Neural cell (in vitro differentiated cells): ENCODE results near the gene OTUB1. TPM values are rescaled to one million over a fixed set of nuclear protein-coding genes. Genes with fewer than 3 reads are reported as not detected.
A peak's percentile ranks its signal among the peaks of the same experiment; 100 is the strongest.

ENCODE experiments used
- H2AFZ ChIP-seq: fragments of 200-600, 300-800 bp; sonication (generic), shearing (Covaris generic); 2 replicates; pipeline ENCODE4 v1.6.0; 2014; ENCODE audit warnings: low read depth, mild to moderate bottlenecking, antibody characterized with exemption, low read length, moderate library complexity
- H3F3A ChIP-seq: fragments of 200-600 bp; shearing (Covaris generic); 2 replicates; pipeline ENCODE4 v1.6.1; 2016; ENCODE audit warnings: mild to moderate bottlenecking, moderate library complexity, mixed read lengths, antibody characterized with exemption, low read length; ENCODE audit not compliant: insufficient read depth, poor library complexity, severe bottlenecking
- H3K27ac ChIP-seq: fragments of 200-600, 300-800 bp; sonication (generic), shearing (Covaris generic); 2 replicates; pipeline ENCODE4 v1.5.1; 2014; ENCODE audit warnings: mild to moderate bottlenecking, low read length, moderate library complexity
- H3K27me3 ChIP-seq: fragments of 300-800, 200-600 bp; sonication (generic), shearing (Covaris generic); 2 replicates; pipeline ENCODE4 v1.6.0; 2014; ENCODE audit warnings: mild to moderate bottlenecking, low read depth, low read length, moderate library complexity; ENCODE audit not compliant: insufficient read depth
- H3K36me3 ChIP-seq: fragments of 300-800, 200-600 bp; sonication (generic), shearing (Covaris generic); 2 replicates; pipeline ENCODE4 v1.5.1; 2014; ENCODE audit warnings: mild to moderate bottlenecking, antibody characterized with exemption, low read length, moderate library complexity; ENCODE audit not compliant: insufficient read depth
- H3K4me2 ChIP-seq: fragments of 300-800, 200-600 bp; sonication (generic), shearing (Covaris generic); 2 replicates; pipeline ENCODE4 v1.6.0; 2014; ENCODE audit warnings: mild to moderate bottlenecking, low read length
- H3K4me3 ChIP-seq: fragments of 300-800, 200-600 bp; sonication (generic), shearing (Covaris generic); 2 replicates; pipeline ENCODE4 v1.5.1; 2014; ENCODE audit warnings: mild to moderate bottlenecking, low read length, moderate library complexity
- H3K79me2 ChIP-seq: fragments of 200-600 bp; shearing (Covaris generic); replicated peaks from 2 replicates; pipeline ENCODE4 v1.6.0; 2014; ENCODE audit warnings: mild to moderate bottlenecking, low read length, moderate library complexity; ENCODE audit not compliant: insufficient read depth
- H3K9ac ChIP-seq: fragments of 300-800, 200-600 bp; sonication (generic), shearing (Covaris generic); 2 replicates; pipeline ENCODE4 v1.6.1; 2016; ENCODE audit warnings: mild to moderate bottlenecking, low read length, mixed read lengths
- H3K9me2 ChIP-seq: fragments of 200-600 bp; shearing (Covaris generic); 2 replicates; pipeline ENCODE4 v1.6.1; 2016; ENCODE audit warnings: mild to moderate bottlenecking, low read length, mixed read lengths; ENCODE audit not compliant: insufficient read depth
- H3K9me3 ChIP-seq: fragments of 200-600, 300-800 bp; sonication (generic), shearing (Covaris generic); 2 replicates; pipeline ENCODE4 v1.6.1; 2016; ENCODE audit warnings: mild to moderate bottlenecking, mixed run types, low read length, moderate library complexity, mixed read lengths
- H4K20me1 ChIP-seq: fragments of 200-600 bp; shearing (Covaris generic); 2 replicates; pipeline ENCODE4 v1.6.1; 2016; ENCODE audit warnings: mild to moderate bottlenecking, mixed run types; ENCODE audit not compliant: insufficient read depth
- EP300 ChIP-seq: fragments of 450-650 bp; conservative IDR thresholded peaks from 2 replicates; pipeline ENCODE4 v1.6.1; 2014; ENCODE audit warnings: antibody characterized with exemption, mild to moderate bottlenecking, moderate library complexity; ENCODE audit not compliant: poor library complexity, severe bottlenecking
- EZH2 ChIP-seq: fragments of 200-600, 300-800 bp; shearing (Covaris generic), sonication (generic); IDR thresholded peaks from 2 replicates; pipeline ENCODE4 v1.6.1; 2014; ENCODE audit warnings: antibody characterized with exemption, low read length, borderline replicate concordance, mild to moderate bottlenecking; ENCODE audit not compliant: insufficient read depth, poor library complexity, severe bottlenecking
- MXI1 ChIP-seq: fragments of 450-650 bp; conservative IDR thresholded peaks from 2 replicates; pipeline ENCODE4 v1.6.1; 2014; ENCODE audit warnings: antibody characterized with exemption, mild to moderate bottlenecking; ENCODE audit not compliant: poor library complexity, severe bottlenecking
- POLR2AphosphoS5 ChIP-seq: IDR thresholded peaks from 2 replicates; pipeline ENCODE4 v1.6.1; 2012
- RAD21 ChIP-seq: fragments of 450-650 bp; conservative IDR thresholded peaks from 2 replicates; pipeline ENCODE4 v1.6.1; 2014; ENCODE audit warnings: antibody characterized with exemption, mild to moderate bottlenecking, moderate library complexity
- SMC3 ChIP-seq: fragments of 450-650 bp; conservative IDR thresholded peaks from 2 replicates; pipeline ENCODE4 v1.6.1; 2014; ENCODE audit warnings: antibody characterized with exemption, mild to moderate bottlenecking, moderate library complexity; ENCODE audit not compliant: poor library complexity
- TAF1 ChIP-seq: IDR thresholded peaks from 2 replicates; pipeline ENCODE4 v1.6.1; 2012; ENCODE audit warnings: low read depth
- polyA plus RNA-seq: library from polyadenylated mRNA; depleted of rRNA; stranded (reverse); fragments of >200 nt; gene quantifications from 2 replicates; pipeline ENCODE4 v1.2.3, GENCODE V29; 2014
- TF ChIP-seq, protein P1 (sequence below): IDR thresholded peaks from 2 replicates; pipeline ENCODE4 v1.6.1; 2012; ENCODE audit warnings: borderline replicate concordance
- TF ChIP-seq, protein P2 (sequence below): fragments of 450-650 bp; IDR thresholded peaks from 2 replicates; pipeline ENCODE4 v1.5.1; 2014; ENCODE audit warnings: antibody characterized with exemption, mild to moderate bottlenecking, moderate library complexity; ENCODE audit not compliant: poor library complexity, severe bottlenecking

The OTUB1 gene
- polyA plus RNA-seq, 1 donor from 2014 or later = 103 TPM

DNA sequence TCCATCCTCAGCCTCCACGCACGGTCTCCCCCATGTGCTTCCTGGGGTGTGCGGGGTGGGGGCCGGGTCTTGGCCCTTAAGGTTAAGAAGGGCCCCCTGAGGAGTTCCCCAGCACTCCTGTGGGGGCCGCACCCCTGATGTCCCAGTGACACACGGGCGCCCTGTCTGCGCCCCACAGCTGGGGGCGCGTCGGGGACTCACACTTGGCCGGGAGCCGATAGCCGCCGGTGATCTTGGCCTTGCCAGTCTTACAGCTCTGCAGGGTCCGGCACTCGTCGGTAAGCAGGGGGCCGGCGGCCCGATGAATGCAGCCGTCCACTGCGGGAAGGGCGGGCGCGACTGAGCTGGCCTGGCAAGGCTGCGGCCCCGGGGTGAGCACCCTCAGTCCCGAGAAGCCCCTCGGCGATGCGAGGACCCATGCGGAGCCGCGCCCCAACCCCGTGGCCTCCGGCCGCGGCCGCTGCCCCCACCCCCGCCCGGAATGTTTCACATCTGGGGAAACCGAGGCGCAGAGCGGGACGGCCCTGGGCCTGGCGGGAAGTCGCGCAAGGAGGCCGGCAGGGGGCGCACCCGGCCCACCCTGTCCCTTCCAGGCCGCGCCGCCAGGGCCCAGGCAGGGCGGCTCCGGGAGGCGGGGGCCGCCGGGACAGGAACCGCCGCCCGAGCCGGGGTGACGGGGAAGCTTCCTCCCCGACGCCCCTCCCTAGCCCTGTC lies 13.9 kb downstream of the OTUB1 start (continued):
- TF ChIP-seq, protein P1, sequence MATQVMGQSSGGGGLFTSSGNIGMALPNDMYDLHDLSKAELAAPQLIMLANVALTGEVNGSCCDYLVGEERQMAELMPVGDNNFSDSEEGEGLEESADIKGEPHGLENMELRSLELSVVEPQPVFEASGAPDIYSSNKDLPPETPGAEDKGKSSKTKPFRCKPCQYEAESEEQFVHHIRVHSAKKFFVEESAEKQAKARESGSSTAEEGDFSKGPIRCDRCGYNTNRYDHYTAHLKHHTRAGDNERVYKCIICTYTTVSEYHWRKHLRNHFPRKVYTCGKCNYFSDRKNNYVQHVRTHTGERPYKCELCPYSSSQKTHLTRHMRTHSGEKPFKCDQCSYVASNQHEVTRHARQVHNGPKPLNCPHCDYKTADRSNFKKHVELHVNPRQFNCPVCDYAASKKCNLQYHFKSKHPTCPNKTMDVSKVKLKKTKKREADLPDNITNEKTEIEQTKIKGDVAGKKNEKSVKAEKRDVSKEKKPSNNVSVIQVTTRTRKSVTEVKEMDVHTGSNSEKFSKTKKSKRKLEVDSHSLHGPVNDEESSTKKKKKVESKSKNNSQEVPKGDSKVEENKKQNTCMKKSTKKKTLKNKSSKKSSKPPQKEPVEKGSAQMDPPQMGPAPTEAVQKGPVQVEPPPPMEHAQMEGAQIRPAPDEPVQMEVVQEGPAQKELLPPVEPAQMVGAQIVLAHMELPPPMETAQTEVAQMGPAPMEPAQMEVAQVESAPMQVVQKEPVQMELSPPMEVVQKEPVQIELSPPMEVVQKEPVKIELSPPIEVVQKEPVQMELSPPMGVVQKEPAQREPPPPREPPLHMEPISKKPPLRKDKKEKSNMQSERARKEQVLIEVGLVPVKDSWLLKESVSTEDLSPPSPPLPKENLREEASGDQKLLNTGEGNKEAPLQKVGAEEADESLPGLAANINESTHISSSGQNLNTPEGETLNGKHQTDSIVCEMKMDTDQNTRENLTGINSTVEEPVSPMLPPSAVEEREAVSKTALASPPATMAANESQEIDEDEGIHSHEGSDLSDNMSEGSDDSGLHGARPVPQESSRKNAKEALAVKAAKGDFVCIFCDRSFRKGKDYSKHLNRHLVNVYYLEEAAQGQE = no peak
- peak; percentile 93 for TF ChIP-seq SMC3

DNA sequence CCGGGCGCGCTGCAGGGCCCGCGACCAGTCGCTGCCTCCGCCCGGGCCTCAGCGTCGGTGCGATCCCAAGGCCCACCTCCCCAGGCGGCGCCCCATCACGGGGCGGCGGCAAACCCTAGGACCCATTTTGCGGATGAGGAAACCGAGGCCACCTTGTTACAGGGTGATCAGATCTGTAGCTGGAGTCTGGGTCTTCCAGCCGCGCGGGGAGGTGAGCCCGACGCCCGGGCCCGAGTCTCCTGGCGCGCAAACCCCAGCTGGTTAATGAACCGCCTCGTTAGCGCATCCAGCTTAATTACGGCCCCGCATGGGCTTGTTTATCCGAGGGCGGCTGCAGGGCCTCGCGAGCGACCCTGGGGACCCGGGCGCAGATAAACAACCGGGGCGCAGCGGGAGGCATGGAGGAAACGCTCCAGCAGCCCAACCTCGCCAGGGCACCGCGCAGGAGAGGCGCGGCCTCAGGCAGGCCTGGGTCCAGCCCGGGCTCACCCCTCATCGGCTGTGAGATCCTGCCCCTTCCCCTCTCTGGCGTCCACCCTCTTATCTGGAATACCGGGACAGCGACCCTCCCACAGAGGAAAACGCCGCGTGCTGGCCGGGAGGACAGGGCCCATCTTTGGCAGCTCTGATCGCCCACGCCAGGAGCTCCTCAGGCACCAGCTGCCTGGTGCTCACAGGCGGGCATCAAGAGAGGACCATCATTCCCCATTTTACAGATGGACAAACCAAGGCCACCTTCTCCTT lies 14.7 kb downstream of the OTUB1 start:
- H3K27ac ChIP-seq = no peak overlapping the region
- H3K4me3 ChIP-seq = no peak overlapping the region
- no peaks in the 10 kb centered on the region for H3F3A ChIP-seq
- no peaks in the 10 kb centered on the region for H3K36me3 ChIP-seq
- H3K79me2 ChIP-seq = no peaks in the 10 kb centered on the region
- H3K27me3 ChIP-seq = no peaks in the 10 kb centered on the region
- no peaks in the 10 kb centered on the region for H4K20me1 ChIP-seq
- H3K9me3 ChIP-seq = no peaks in the 10 kb centered on the region
- no peak for TF ChIP-seq RAD21
- TF ChIP-seq SMC3 = peak; percentile 57
- H3K9ac ChIP-seq = no peak overlapping the region
- no peaks in the 10 kb centered on the region for H3K9me2 ChIP-seq
- no peak overlapping the region for H2AFZ ChIP-seq
- no peak overlapping the region for H3K4me2 ChIP-seq

DNA sequence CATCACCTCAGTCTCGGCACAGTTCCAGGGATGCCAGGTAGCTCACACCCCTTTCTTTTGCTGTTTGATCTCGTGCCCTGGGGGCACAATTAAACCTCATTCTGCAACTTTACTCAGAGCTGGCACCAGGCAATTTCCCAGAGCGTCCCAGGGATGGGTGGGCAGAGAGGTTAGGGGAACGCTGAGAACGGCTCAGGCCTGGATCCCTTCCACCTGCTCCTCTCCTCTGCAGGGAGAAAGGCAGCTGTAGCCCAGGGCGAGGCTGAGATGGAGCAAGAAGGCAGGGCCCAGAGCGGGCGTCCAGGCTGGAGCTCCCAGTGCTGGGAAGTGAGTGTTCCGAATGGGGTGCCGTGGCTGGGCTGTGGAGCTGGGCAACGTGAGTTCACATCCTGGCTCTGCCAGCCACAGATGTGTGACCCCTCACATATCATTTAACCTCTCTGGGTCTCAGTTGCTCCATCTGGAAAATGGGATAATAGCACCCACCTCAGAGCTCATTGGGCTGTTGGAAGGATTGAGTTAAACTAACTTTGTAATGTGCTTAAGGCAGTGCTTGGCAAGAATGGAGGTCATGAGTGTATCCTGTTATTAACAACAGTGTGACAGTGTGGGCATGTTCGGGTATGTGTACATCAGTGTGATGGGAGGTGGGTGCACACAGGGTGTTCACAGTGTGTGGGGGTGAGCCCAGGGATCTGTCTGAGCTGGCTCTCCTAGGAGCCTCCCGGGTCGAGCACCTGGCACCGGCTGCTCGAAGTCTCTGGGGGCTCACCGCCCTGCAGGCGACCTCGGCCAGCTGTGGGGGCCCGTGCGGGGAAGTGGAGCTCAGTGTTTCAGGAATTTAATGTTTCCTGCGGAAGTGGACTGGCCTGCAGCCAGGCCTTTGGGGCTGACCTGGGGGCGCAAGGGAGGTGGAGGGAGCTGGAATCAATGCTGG lies 15.5 kb downstream of the OTUB1 start:
- Histone ChIP-seq H3F3A (no peaks in the 10 kb centered on the region), H2AFZ (no peak overlapping the region), H3K79me2 (no peaks in the 10 kb centered on the region), H3K27ac (no peak overlapping the region), H3K9me3 (no peaks in the 10 kb centered on the region), H3K4me2 (no peak overlapping the region), H4K20me1 (no peaks in the 10 kb centered on the region), H3K4me3 (no peak overlapping the region), H3K36me3 (no peaks in the 10 kb centered on the region), H3K9ac (no peak overlapping the region), H3K9me2 (no peaks in the 10 kb centered on the region), H3K27me3 (no peaks in the 10 kb centered on the region)
- no peak for TF ChIP-seq EP300
- TF ChIP-seq SMC3 = no peak
- TF ChIP-seq MXI1 = no peak
- no peak for TF ChIP-seq EZH2
- TF ChIP-seq, protein P1 = no peak
- no peak for TF ChIP-seq TAF1
- no peak for TF ChIP-seq RAD21
- TF ChIP-seq, protein P2, sequence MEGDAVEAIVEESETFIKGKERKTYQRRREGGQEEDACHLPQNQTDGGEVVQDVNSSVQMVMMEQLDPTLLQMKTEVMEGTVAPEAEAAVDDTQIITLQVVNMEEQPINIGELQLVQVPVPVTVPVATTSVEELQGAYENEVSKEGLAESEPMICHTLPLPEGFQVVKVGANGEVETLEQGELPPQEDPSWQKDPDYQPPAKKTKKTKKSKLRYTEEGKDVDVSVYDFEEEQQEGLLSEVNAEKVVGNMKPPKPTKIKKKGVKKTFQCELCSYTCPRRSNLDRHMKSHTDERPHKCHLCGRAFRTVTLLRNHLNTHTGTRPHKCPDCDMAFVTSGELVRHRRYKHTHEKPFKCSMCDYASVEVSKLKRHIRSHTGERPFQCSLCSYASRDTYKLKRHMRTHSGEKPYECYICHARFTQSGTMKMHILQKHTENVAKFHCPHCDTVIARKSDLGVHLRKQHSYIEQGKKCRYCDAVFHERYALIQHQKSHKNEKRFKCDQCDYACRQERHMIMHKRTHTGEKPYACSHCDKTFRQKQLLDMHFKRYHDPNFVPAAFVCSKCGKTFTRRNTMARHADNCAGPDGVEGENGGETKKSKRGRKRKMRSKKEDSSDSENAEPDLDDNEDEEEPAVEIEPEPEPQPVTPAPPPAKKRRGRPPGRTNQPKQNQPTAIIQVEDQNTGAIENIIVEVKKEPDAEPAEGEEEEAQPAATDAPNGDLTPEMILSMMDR = no peak
- no peak for TF ChIP-seq POLR2AphosphoS5
